ENCODE results near the gene TPI1. TPM values are rescaled to one million over a fixed set of nuclear protein-coding genes. Genes with fewer than 3 reads are reported as not detected.

TPI1 gene
- polyA plus RNA-seq, 1 of the 3 experiments (the other 2 are of a cell fraction), result 1,175 TPM

DNA sequence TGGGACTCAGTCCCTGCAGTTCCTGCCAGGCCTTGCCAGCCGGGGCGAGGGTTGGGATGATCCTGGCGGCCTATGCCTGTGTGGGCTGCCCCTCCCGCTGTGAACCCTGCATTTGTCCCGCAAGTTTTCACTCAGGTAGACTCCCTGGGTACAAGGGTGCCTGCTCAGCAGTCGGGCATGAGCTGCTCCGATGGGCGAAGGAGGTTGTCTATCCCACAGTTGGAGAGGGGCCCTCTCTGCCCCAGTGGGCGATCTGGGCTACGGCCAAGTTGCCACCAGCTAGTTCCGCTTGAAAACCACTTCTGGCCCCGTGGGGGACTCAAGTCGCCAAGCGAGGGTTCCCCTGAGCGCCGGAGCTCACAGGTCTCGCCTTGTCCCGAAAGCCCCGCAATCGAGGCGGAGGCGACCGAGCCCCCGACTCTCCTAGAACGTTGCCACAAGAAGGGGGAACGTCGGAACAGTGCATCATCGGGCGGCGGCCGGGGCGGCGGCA is 365 bp upstream of the TPI1 start:
- peaks cover 41% of the 10 kb centered on the region for H4K20me1 ChIP-seq (ENCODE audit: insufficient read depth)
- H3K9me2 ChIP-seq, result no peaks in the 10 kb centered on the region
- peaks cover 33 to 38% of the 10 kb centered on the region in 2 experiments for H3K4me1 ChIP-seq (ENCODE audit: control insufficient read depth in 1 of 2, insufficient read depth in 2 of 2, low read depth in 1 of 2, low read length in 1 of 2)
- peak overlapping the region; percentile 63 for H3K9ac ChIP-seq
- H2AFZ ChIP-seq (ENCODE audit: low read depth), result peak overlapping the region; percentile 57
- H3K27ac ChIP-seq (ENCODE audit: low read depth in 2 of 2, low read length in 1 of 2), result peak overlapping the region; percentile 51 to 79
- TF ChIP-seq NFIC (IDR thresholded peaks at IDR 0.05; ENCODE audit: borderline replicate concordance) (0 out of 2 replicates have a peak, but pooled peaks have one; percentile 24), FOSL2 (IDR thresholded peaks at IDR 0.05; ENCODE audit: borderline replicate concordance, low read depth) (no peak), RCOR1 (IDR thresholded peaks at IDR 0.05; ENCODE audit: low read length) (no peak), ELF1 (IDR thresholded peaks at IDR 0.05) (0 out of 2 replicates have a peak, but pooled peaks have one; percentile 11), RFX5 (IDR thresholded peaks at IDR 0.05; ENCODE audit: low read length) (no peak), EZH2phosphoT487 (IDR thresholded peaks at IDR 0.05; ENCODE audit: borderline replicate concordance, low read depth) (no peak), TAF1 (IDR thresholded peaks at IDR 0.05; ENCODE audit: borderline replicate concordance, low read depth, low read length) (no peak), TEAD4 (IDR thresholded peaks at IDR 0.05; ENCODE audit: borderline replicate concordance, insufficient read depth) (no peak), EP300 (IDR thresholded peaks at IDR 0.05; ENCODE audit: borderline replicate concordance in 1 of 2, low read depth in 1 of 2, low read length in 1 of 2) (no peak; a peak in 1 of 4 replicates), POLR2AphosphoS5 (IDR thresholded peaks at IDR 0.05; ENCODE audit: low read depth, low read length) (no peak), RAD21 (IDR thresholded peaks at IDR 0.05; ENCODE audit: low read length) (no peak)
- TF ChIP-seq, protein P1, sequence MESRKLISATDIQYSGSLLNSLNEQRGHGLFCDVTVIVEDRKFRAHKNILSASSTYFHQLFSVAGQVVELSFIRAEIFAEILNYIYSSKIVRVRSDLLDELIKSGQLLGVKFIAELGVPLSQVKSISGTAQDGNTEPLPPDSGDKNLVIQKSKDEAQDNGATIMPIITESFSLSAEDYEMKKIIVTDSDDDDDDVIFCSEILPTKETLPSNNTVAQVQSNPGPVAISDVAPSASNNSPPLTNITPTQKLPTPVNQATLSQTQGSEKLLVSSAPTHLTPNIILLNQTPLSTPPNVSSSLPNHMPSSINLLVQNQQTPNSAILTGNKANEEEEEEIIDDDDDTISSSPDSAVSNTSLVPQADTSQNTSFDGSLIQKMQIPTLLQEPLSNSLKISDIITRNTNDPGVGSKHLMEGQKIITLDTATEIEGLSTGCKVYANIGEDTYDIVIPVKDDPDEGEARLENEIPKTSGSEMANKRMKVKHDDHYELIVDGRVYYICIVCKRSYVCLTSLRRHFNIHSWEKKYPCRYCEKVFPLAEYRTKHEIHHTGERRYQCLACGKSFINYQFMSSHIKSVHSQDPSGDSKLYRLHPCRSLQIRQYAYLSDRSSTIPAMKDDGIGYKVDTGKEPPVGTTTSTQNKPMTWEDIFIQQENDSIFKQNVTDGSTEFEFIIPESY (IDR thresholded peaks at IDR 0.05; ENCODE audit: borderline replicate concordance, low read depth), result no peak
- TF ChIP-seq, protein P2, sequence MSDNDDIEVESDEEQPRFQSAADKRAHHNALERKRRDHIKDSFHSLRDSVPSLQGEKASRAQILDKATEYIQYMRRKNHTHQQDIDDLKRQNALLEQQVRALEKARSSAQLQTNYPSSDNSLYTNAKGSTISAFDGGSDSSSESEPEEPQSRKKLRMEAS (IDR thresholded peaks at IDR 0.05; ENCODE audit: low read depth), result no peak
- TF ChIP-seq, protein P3, sequence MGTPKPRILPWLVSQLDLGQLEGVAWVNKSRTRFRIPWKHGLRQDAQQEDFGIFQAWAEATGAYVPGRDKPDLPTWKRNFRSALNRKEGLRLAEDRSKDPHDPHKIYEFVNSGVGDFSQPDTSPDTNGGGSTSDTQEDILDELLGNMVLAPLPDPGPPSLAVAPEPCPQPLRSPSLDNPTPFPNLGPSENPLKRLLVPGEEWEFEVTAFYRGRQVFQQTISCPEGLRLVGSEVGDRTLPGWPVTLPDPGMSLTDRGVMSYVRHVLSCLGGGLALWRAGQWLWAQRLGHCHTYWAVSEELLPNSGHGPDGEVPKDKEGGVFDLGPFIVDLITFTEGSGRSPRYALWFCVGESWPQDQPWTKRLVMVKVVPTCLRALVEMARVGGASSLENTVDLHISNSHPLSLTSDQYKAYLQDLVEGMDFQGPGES (IDR thresholded peaks at IDR 0.05; ENCODE audit: low read depth, low read length), result no peak
- POLR2A ChIA-PET, result interaction anchor here (0.5 to 5.9 kb wide), 7 partner anchors 12 to 1849 kb away, joined by 3 to 57 read pairs (median 4); partner anchors contain the start of genes CDCA3, GPR162, MLF2 and USP5
- H3F3A ChIP-seq (replicated peaks; ENCODE audit: insufficient read depth), result peaks cover 31% of the 10 kb centered on the region
- peak overlapping the region; percentile 51 to 91 for H3K4me3 ChIP-seq (ENCODE audit: low read depth in 2 of 2, low read length in 1 of 2)
- H3K9me3 ChIP-seq, result no peaks in the 10 kb centered on the region
- CTCF ChIA-PET, result interaction anchor here (0.8 to 10.9 kb wide), 12 partner anchors 12 to 114 kb away, joined by 3 to 164 read pairs (median 4); partner anchors contain the start of genes C12orf57, CDCA3, MLF2 and P3H3
- no peaks in the 10 kb centered on the region for H3K27me3 ChIP-seq (ENCODE audit: insufficient read depth)
- peaks cover 24 to 50% of the 10 kb centered on the region in 2 experiments for H3K36me3 ChIP-seq (replicated peaks in 1 of 2; ENCODE audit: control insufficient read depth in 1 of 2, insufficient read depth in 2 of 2, low read length in 1 of 2)
- peak overlapping the region; percentile 99 for H3K4me2 ChIP-seq
- no peak for DNase-seq
- H3K79me2 ChIP-seq (ENCODE audit: insufficient read depth), result peaks cover 46% of the 10 kb centered on the region
- 14% methylated on average over 13 of the region's 33 CpGs for WGBS (ENCODE audit: low lambda C conversion rate)

All from SK-N-SH (cell line).